ENCODE data around the gene TAS2R41. TPM values are rescaled to one million over a fixed set of nuclear protein-coding genes. Genes with fewer than 3 reads are reported as not detected.
"Not testable (repeated sequence)": the region's sequence is repeated elsewhere in the genome, so short reads cannot be mapped to it uniquely, and the experiment has no call there.

The TAS2R41 gene
- total and polyA plus RNA-seq, 2 of the 13 experiments (the other 11 are each of a cell fraction or from before 2014, with no cell fraction given), result not detected

GRCh38 chr7:143519411-143520131 lies 41.9 kb downstream of the TAS2R41 start (continued):
- no peak for TF ChIP-seq DPF2 (CRISPR knock-in tag; IDR thresholded peaks at IDR 0.05; ENCODE audit: borderline replicate concordance, low read depth)
- no peak for TF ChIP-seq PBX3 (CRISPR knock-in tag; IDR thresholded peaks at IDR 0.05; ENCODE audit: borderline replicate concordance)
- TF ChIP-seq, protein P1, sequence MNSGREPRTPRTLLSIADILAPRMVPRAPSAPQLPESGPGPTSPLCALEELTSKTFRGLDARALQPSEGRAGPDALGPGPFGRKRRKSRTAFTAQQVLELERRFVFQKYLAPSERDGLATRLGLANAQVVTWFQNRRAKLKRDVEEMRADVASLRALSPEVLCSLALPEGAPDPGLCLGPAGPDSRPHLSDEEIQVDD (CRISPR knock-in tag; IDR thresholded peaks at IDR 0.05; ENCODE audit: borderline replicate concordance), result no peak
- no peak for TF ChIP-seq KDM2A (CRISPR knock-in tag; IDR thresholded peaks at IDR 0.05; ENCODE audit: borderline replicate concordance, low read depth)
- no peak for TF ChIP-seq TBX2 (CRISPR knock-in tag; IDR thresholded peaks at IDR 0.05; ENCODE audit: borderline replicate concordance)
- no peak for TF ChIP-seq HES4 (CRISPR knock-in tag; IDR thresholded peaks at IDR 0.05; ENCODE audit: borderline replicate concordance)
- TF ChIP-seq ZNF12 (CRISPR knock-in tag; IDR thresholded peaks at IDR 0.05), result no peak
- no peak for TF ChIP-seq ZNF709 (CRISPR knock-in tag; IDR thresholded peaks at IDR 0.05)

GRCh38 chr7:143522309-143522916 lies 44.7 kb downstream of the TAS2R41 start:
- DNase-seq (ENCODE audit: low spot score); H3K9ac ChIP-seq (ENCODE audit: insufficient read depth, low read depth, low read length); H3K4me1 ChIP-seq (ENCODE audit: insufficient read depth, low read length); H3K27ac ChIP-seq (ENCODE audit: extremely low read length, insufficient read depth, low read length); H3K4me2 ChIP-seq (ENCODE audit: low read depth, low read length); H3K27me3 ChIP-seq (ENCODE audit: control insufficient read depth in 1 of 2, insufficient read depth in 2 of 2, low read length in 2 of 2); H3K79me2 ChIP-seq (ENCODE audit: insufficient read depth, low read length); BruUV-seq (replicated peaks); CTCF ChIA-PET (ENCODE audit: low intra/inter-chr PET ratio, low total read pairs); H3K4me3 ChIP-seq (replicated peaks in 1 of 3; ENCODE audit: insufficient read depth in 1 of 3, low read depth in 2 of 3, low read length in 3 of 3); H2AFZ ChIP-seq (ENCODE audit: low read length); FAIRE-seq; H3K9me3 ChIP-seq (ENCODE audit: low read length); POLR2A ChIA-PET; H4K20me1 ChIP-seq (ENCODE audit: insufficient read depth, low read length); intact Hi-C loops (cut with micrococcal nuclease; ENCODE audit: unreplicated experiment); H3K36me3 ChIP-seq (replicated peaks in 1 of 2; ENCODE audit: control insufficient read depth in 1 of 2, insufficient read depth in 2 of 2, low read length in 2 of 2); ATAC-seq; in situ Hi-C loops (cut with HindIII; ENCODE audit: extremely low pct_ligation_motif_present, low pct_unique_long_range_greater_than_20kb): not testable (repeated sequence)
- WGBS (ENCODE audit: low lambda C conversion rate), result no CpG with 5 or more reads among the region's 9 CpGs

Other genes with a start within 250 kb of the TAS2R41 start
- gene GSTK1, start 214.4 kb upstream of the TAS2R41 start, total RNA-seq (2016; rRNA removed; fragmentation: Illumina TruSeq; extraction: Trizol), result 31.5 and 64.6 TPM in 2 replicates
- 92.1 and 96.2 TPM in 2 replicates for gene GSTK1, start 214.4 kb upstream of the TAS2R41 start, polyA plus RNA-seq (2011; rRNA removed)
- 7.8 and 7.9 TPM in 2 replicates for gene TMEM139, start 192.9 kb upstream of the TAS2R41 start, total RNA-seq (2016; rRNA removed; fragmentation: Illumina TruSeq; extraction: Trizol)
- 13.8 and 14.0 TPM in 2 replicates for gene TMEM139, start 192.9 kb upstream of the TAS2R41 start, polyA plus RNA-seq (2011; rRNA removed)
- gene CASP2, start 189.5 kb upstream of the TAS2R41 start, total RNA-seq (2016; rRNA removed; fragmentation: Illumina TruSeq; extraction: Trizol), result 13.7 and 21.2 TPM in 2 replicates
- gene CASP2, start 189.5 kb upstream of the TAS2R41 start, polyA plus RNA-seq (2011; rRNA removed), result 9.0 and 10.2 TPM in 2 replicates
- not detected in 2 replicates for gene CLCN1, start 161.8 kb upstream of the TAS2R41 start, total RNA-seq (2016; rRNA removed; fragmentation: Illumina TruSeq; extraction: Trizol)
- 0.01 TPM in 1 of 2 replicates, not detected in the other for gene CLCN1, start 161.8 kb upstream of the TAS2R41 start, polyA plus RNA-seq (2011; rRNA removed)
- 0.07 TPM in 1 of 2 replicates, not detected in the other for gene FAM131B, start 115.2 kb upstream of the TAS2R41 start, total RNA-seq (2016; rRNA removed; fragmentation: Illumina TruSeq; extraction: Trizol)
- not detected in 2 replicates for gene FAM131B, start 115.2 kb upstream of the TAS2R41 start, polyA plus RNA-seq (2011; rRNA removed)
- 13.1 and 13.7 TPM in 2 replicates for gene ZYX, start 96.5 kb upstream of the TAS2R41 start, total RNA-seq (2016; rRNA removed; fragmentation: Illumina TruSeq; extraction: Trizol)
- gene ZYX, start 96.5 kb upstream of the TAS2R41 start, polyA plus RNA-seq (2011; rRNA removed), result 9.9 and 10.5 TPM in 2 replicates
- 7.7 and 17.1 TPM in 2 replicates for gene EPHA1, start 69.0 kb upstream of the TAS2R41 start, total RNA-seq (2016; rRNA removed; fragmentation: Illumina TruSeq; extraction: Trizol)
- gene EPHA1, start 69.0 kb upstream of the TAS2R41 start, polyA plus RNA-seq (2011; rRNA removed), result 4.6 and 8.1 TPM in 2 replicates
- not detected in 2 replicates for gene TAS2R60, start 34.4 kb upstream of the TAS2R41 start, total RNA-seq (2016; rRNA removed; fragmentation: Illumina TruSeq; extraction: Trizol)
- not detected in 2 replicates for gene TAS2R60, start 34.4 kb upstream of the TAS2R41 start, polyA plus RNA-seq (2011; rRNA removed)
- gene CTAGE15, start 93.9 kb downstream of the TAS2R41 start, total RNA-seq (2016; rRNA removed; fragmentation: Illumina TruSeq; extraction: Trizol), result not detected in 2 replicates
- gene CTAGE15, start 93.9 kb downstream of the TAS2R41 start, polyA plus RNA-seq (2011; rRNA removed), result not detected in 2 replicates
- 0.04 TPM in 1 of 2 replicates, not detected in the other for gene TCAF2, start 143.1 kb downstream of the TAS2R41 start, total RNA-seq (2016; rRNA removed; fragmentation: Illumina TruSeq; extraction: Trizol)
- gene TCAF2, start 143.1 kb downstream of the TAS2R41 start, polyA plus RNA-seq (2011; rRNA removed), result 1.8 and 2.8 TPM in 2 replicates